Superior temporal gyrus (tissue), 1 donor: Measurements from ENCODE around the gene TCAP.

ENCODE experiments used
- DNase-seq: peaks from one replicate; pipeline ENCODE4 v3.0.0-alpha.2; 2016; ENCODE audit errors: extremely low spot score

The TCAP gene

GRCh38 chr17:39629494-39629880 is 35.7 kb upstream of the TCAP start:
- no peak for DNase-seq

DNA sequence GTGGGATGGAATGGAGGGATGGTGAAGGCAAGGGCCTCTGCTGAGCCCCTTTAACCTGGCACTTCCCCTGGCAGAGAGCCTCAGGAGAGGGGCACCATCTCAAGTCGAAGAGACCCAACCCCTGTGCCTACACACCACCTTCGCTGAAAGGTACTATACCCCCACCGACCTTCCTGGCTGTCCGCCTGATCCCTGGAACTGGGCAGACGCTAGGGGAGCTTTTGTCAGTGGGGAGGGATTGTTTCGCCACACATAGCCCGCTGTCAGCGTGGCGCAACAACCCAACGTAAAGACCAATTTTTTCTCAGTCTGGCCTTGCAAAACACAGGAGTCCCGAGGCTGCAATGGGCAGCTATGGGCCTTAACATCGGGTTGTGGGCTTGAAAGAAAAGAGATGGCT is 35.3 kb upstream of the TCAP start:
- DNase-seq = no peak

DNA sequence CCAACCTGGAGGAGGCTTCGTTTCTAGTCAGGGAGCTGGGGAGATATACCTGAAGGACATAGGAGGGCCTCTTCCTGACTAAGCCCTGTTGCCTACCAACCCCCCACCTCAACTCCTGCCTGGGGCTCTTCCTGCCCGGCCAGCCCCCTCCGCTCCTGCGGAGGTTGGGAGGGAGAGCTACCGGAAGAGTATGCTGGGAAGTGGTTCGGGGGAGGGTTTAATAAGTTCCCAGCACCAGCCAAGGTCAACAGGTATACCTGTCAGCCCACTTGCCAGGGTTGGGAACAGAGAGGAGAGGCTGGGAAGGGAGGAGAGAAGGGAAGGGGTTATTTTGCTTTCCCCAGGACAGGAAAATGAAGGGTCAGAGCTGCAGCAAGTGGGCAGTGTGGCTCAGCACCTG is 33.7 kb upstream of the TCAP start:
- no peak for DNase-seq

GRCh38 chr17:39632153-39632941 is 32.8 kb upstream of the TCAP start:
- no peak for DNase-seq

- no peak for DNase-seq
Observed at GRCh38 chr17:39633570-39634183, 31.5 kb upstream of the TCAP start.

- DNase-seq = peak; percentile 85
Observed at GRCh38 chr17:39634384-39634871, 30.7 kb upstream of the TCAP start.

- no peak for DNase-seq
Observed at GRCh38 chr17:39635614-39636176, 29.5 kb upstream of the TCAP start.

- DNase-seq = no peak
Observed at GRCh38 chr17:39636587-39636926, 28.6 kb upstream of the TCAP start.

- peak; percentile 86 for DNase-seq
Observed at GRCh38 chr17:39636927-39637736, 28.0 kb upstream of the TCAP start, which contains the start of gene STARD3. TSS of gene STARD3 (plus strand) at chr17:39637144. CDS start at chr17:39653532, 16,388 bp downstream.

DNA sequence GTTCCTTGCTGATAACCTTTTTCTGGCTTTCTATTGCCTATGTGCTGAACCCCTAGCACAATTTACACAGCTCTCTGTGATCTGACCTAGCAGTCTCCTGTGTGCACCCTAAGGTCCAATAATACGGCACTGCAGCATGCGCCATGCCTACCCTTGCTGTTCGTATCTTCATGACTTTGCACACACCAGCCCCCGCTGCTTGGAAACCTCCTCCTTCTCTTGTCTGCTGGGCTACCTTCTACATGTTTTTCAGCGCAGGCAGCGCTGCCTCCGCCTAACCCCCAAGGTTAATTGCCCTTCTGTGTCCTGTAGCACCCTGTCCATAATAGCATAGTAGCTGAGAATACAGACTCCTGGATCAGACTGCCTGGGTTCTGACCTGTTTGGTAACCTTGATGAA is 26.8 kb upstream of the TCAP start:
- DNase-seq = no peak

GRCh38 chr17:39639043-39639442 is 26.1 kb upstream of the TCAP start:
- DNase-seq = no peak

DNA sequence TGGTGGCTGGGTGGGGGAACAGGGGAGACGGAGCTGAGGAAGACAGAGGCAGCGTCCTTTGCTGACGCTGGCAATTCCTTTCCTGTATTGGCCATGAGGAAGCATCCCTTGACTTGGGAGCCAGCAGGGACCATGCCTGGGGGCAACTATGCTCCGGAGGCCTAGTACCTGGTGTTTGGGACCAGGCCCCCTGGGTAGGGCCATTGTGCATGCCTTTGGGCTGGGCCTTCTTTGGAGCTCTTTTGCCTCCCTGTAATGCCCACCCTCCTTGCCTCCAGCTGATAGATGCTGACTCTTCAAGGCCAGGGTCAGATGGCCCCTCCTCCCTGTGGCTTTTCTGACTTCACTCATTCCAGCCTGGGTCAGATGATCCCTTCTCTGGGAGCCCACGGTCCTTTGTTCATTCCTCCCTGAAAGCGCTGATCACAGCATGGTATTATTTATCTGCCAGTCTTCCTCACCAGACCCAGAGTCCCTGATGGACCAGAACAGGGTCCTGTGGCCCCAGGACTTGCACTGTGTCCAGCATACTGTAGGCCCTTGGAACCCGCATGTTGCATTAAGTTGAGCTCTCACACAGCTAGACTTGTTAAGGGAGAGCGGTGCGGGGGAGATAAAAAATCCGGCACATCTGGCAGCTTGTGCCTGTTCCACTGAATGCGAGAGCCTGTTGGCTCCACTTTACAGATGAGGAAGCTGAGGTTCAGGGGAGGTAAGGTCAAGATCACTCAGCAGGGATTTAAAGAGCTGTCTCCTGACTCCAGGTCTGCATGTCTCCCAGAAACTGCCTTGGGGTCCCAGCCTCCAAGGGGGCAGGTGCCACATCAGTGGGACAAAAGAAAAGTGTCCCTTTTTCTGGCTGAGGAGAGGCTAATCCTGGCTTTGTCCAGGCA is 25.3 kb upstream of the TCAP start:
- DNase-seq = no peak

DNA sequence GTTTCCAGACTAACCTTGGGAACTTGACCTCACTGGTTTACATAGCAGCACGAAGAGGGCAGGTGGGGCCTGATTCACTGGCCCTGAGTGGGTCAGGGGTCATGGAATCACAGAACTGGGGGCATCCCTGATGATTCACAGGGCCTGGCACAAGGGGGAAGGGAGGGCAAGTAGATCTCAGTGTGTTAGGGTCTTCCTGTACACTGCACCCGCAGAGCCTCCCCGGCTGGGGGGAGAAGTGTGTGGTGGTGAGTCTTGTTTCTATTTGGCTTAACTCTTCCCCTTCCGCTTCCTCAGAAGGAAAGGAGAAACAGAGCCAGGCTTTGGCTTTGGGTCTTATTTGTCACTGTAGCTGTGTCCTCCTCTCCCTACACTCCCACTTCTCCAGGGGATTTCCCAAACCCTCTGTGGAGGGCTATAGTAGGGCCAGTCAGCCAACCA is 24.5 kb upstream of the TCAP start:
- no peak for DNase-seq

DNA sequence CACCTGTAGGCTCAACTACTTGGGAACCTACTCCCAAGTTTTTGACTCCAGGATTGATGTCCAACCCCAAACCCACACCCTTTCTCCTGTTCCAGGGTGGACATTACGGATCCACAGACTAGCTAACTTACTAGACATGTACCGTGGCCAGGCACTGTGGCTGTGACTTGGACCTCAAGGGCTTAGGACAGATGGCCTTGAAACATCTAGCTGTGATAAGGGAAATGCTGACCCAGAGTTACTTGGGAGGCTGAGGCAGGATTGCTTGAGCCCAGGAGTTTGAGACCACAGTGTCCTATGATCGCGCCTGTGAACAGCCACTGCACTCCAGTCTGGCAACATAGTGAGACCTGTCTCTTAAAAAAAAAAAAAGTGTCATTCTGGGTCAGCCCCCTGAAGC is 24.1 kb upstream of the TCAP start:
- DNase-seq = no peak

GRCh38 chr17:39641883-39642282 is 23.3 kb upstream of the TCAP start:
- no peak for DNase-seq

DNA sequence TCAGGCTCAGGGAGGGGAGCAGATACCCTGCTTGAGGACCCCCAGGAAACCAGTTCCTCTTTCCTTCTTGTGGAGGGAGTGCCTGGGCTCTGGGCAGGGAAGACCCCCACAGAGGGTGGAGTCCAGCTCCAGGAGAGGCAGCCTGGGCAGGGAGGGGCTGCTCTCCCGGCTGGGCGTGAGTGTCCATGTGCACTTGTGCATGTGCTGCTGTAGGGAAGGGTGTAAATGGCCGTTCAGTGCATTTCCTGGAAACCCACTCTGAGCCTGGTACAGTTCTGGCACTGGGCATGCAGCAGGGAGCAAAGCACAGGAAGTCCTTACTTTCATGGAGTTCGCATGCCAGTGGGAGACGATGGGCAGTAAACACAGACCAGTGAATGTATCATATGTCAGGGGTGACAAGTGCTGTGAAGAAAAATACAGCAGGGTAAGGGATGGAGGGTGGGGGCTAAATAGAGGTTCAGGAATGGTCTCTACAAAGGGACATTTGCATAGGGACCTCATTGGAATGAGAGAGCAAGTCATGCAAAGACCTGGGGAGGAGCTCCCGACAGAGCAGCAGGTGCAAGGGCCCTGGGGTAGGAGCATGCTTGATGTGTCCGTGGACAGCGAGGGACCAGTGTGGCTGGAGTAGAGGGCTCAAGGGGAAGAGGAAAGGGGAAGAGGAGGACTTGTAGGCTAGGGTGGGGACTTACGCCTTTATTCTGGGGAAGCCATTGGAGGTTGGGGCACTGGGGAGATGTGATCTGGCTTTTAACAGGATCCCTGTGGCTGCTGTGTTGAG is 22.7 kb upstream of the TCAP start:
- no peak for DNase-seq

- DNase-seq = no peak
Observed at GRCh38 chr17:39643271-39643670, 21.9 kb upstream of the TCAP start.

DNA sequence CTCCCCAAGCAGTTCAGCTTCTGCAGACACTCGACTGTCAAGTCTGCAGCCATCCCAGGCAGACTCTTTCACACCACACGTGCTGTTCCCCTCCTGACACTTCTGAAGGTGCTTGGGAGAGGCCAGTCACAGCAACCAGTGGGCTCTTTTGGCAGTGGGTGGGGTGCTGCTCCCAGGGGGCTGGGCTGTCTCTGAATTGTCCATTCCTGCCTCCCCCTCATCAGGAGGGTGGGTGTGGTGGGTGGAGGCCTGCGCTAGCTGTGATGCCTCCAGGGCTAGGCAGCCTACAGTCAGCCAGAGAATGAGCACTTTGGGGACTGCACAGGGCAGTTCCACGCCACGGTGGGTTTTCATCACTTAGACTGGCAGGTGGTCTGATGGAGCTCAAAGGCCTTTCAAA is 17.9 kb upstream of the TCAP start:
- DNase-seq = no peak

GRCh38 chr17:39648616-39649366 is 16.4 kb upstream of the TCAP start:
- DNase-seq = no peak
